ENCODE data around the gene NET1. TPM values are rescaled to one million over a fixed set of nuclear protein-coding genes. Genes with fewer than 3 reads are reported as not detected.
"Not testable (repeated sequence)": the region's sequence is repeated elsewhere in the genome, so short reads cannot be mapped to it uniquely, and the experiment has no call there.

Gene NET1
- total RNA-seq, 1 experiment from 2014 or later = 154 TPM

DNA sequence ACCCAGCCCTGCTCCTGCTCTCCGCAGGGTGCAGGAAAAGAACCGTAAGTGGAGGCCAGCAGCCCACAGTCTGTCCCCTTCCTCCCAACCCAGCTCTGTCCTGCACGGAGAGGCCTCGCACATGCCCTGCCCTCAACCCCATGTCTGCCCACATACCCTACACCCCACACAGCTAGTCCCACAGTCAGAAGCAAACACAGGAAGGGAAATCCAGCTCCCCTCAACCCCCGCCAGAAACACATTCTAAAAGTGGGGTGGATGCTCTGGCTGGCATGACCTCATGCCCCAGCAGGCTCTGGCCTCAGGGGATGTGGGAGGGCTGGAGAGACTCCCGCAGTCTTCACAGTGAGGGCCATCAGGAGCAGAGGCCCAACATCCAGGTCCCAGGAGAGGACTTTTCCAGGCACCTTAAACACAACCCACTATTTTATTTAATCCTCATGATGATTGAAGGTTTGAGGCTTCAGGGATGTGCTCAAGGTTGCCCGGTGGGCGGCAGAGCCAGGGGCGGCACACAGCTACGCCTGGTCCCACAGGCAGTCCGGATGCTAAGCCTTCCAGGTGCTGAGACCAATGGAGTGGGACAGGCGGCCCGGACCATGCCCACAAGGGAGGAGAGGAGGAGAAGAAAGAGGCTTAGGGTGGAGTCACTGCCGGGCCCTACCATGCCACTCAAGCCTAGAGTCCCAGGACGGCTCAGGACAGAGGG is 57.1 kb downstream of the NET1 start:
- peak overlapping the region; percentile 16 for H3K27ac Mint-ChIP-seq (ENCODE audit: unreplicated experiment)
- H3K4me1 Mint-ChIP-seq (ENCODE audit: low read depth, unreplicated experiment) = peaks cover 21% of the 10 kb centered on the region
- intact Hi-C loops (cut with micrococcal nuclease; ENCODE audit: unreplicated experiment) = no loop called here
- peaks cover 7% of the 10 kb centered on the region for H3K27me3 Mint-ChIP-seq (ENCODE audit: unreplicated experiment)
- peaks cover 4% of the 10 kb centered on the region for H3K36me3 Mint-ChIP-seq (ENCODE audit: insufficient read depth, unreplicated experiment)
- DNase-seq = no peak
- no peak overlapping the region for H3K4me3 Mint-ChIP-seq (ENCODE audit: low read depth, unreplicated experiment)
- no TSS peak for BruUV-seq (replicated peaks)
- CTCF ChIA-PET = no interaction called here
- no peaks in the 10 kb centered on the region for H3K9me3 Mint-ChIP-seq (ENCODE audit: low read depth, unreplicated experiment)
- TF ChIP-seq, protein P1, sequence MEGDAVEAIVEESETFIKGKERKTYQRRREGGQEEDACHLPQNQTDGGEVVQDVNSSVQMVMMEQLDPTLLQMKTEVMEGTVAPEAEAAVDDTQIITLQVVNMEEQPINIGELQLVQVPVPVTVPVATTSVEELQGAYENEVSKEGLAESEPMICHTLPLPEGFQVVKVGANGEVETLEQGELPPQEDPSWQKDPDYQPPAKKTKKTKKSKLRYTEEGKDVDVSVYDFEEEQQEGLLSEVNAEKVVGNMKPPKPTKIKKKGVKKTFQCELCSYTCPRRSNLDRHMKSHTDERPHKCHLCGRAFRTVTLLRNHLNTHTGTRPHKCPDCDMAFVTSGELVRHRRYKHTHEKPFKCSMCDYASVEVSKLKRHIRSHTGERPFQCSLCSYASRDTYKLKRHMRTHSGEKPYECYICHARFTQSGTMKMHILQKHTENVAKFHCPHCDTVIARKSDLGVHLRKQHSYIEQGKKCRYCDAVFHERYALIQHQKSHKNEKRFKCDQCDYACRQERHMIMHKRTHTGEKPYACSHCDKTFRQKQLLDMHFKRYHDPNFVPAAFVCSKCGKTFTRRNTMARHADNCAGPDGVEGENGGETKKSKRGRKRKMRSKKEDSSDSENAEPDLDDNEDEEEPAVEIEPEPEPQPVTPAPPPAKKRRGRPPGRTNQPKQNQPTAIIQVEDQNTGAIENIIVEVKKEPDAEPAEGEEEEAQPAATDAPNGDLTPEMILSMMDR (IDR thresholded peaks at IDR 0.05; ENCODE audit: unreplicated experiment) = no peak

DNA sequence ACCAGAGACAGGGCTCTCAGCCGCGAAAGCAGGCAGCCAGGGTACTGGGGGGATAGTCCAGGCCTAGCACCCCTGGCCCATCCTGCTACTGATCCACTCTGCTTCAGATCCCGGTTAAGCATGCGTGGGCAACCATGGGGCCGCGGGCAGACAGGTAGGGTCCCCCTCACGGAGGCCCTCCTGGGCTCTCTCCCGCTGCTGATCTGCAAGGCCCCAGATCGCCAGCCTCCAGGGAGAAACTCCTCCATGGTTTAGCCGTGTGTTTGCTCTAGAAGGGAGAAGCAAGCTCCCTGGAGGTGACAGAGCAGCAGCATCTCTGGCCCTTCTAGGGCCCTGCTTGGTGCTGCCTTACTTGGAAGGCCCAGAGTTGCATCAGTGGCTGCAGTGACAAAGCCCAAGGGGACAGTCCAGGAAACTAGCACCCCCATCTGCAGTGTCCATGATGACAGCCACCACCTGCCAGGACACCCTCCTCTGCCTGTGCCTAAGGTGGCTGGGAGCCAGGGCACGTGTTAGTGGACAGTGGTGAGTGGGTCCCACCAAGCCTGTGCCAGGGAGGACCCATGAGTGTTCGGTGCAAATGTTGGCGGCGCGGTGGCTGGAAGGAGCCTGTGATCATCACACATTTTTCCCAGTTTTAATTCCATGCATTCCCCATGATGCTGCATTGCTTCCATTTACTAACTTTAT is 57.9 kb downstream of the NET1 start:
- Mint-ChIP-seq H3K27me3 (ENCODE audit: unreplicated experiment) (peaks cover 7% of the 10 kb centered on the region), H3K27ac (ENCODE audit: unreplicated experiment) (no peak overlapping the region), H3K4me1 (ENCODE audit: low read depth, unreplicated experiment) (peaks cover 18% of the 10 kb centered on the region), H3K4me3 (ENCODE audit: low read depth, unreplicated experiment) (no peak overlapping the region), H3K36me3 (ENCODE audit: insufficient read depth, unreplicated experiment) (peaks cover 4% of the 10 kb centered on the region), H3K9me3 (ENCODE audit: low read depth, unreplicated experiment) (no peaks in the 10 kb centered on the region)
- no TSS peak for BruUV-seq (replicated peaks)
- CTCF ChIA-PET = no interaction called here
- DNase-seq = no peak
- intact Hi-C loops (cut with micrococcal nuclease; ENCODE audit: unreplicated experiment) = no loop called here
- TF ChIP-seq, protein P1 (IDR thresholded peaks at IDR 0.05; ENCODE audit: unreplicated experiment) = no peak

DNA sequence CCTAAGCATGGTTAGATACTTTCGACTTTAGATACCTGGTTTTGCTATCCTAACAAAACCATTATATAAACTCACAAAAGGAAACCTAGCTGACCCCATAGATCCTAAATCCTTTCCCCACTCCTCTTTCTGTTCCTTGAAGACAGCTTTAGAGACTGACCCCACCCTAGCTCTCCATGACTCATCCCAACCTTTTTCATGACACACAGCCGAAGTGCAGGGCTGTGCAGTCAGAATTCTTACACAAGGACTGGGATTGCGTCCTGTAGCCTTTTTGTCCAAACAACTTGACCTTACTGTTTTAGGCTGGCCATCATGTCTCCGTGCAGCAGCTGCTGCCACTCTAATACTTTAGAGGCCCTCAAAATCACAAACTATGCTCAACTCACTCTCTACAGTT is 62.3 kb downstream of the NET1 start:
- H3K27ac Mint-ChIP-seq (ENCODE audit: unreplicated experiment); H3K36me3 Mint-ChIP-seq (ENCODE audit: insufficient read depth, unreplicated experiment); H3K4me3 Mint-ChIP-seq (ENCODE audit: low read depth, unreplicated experiment); intact Hi-C loops (cut with micrococcal nuclease; ENCODE audit: unreplicated experiment); DNase-seq; CTCF ChIA-PET; H3K9me3 Mint-ChIP-seq (ENCODE audit: low read depth, unreplicated experiment); BruUV-seq (replicated peaks); H3K4me1 Mint-ChIP-seq (ENCODE audit: low read depth, unreplicated experiment); H3K27me3 Mint-ChIP-seq (ENCODE audit: unreplicated experiment): not testable (repeated sequence)

DNA sequence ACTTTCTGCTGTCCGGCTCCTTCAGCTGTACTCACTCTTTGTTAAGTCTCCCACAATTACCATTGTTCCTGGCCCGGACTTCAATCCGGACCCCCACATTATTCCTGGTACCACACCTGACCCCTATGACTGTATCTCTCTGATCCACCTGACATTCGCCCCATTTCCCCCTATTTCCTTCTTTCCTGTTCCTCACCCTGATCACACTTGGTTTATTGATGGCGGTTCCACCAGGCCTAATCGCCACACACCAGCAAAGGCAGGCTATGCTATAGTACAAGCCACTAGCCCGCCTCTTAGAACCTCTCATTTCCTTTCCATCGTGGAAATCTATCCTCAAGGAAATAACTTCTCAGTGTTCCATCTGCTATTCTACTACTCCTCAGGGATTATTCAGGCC is 62.7 kb downstream of the NET1 start:
- H3K4me1 Mint-ChIP-seq (ENCODE audit: low read depth, unreplicated experiment); H3K36me3 Mint-ChIP-seq (ENCODE audit: insufficient read depth, unreplicated experiment); H3K27ac Mint-ChIP-seq (ENCODE audit: unreplicated experiment); DNase-seq; H3K27me3 Mint-ChIP-seq (ENCODE audit: unreplicated experiment); intact Hi-C loops (cut with micrococcal nuclease; ENCODE audit: unreplicated experiment); H3K9me3 Mint-ChIP-seq (ENCODE audit: low read depth, unreplicated experiment); BruUV-seq (replicated peaks); H3K4me3 Mint-ChIP-seq (ENCODE audit: low read depth, unreplicated experiment); CTCF ChIA-PET: not testable (repeated sequence)

DNA sequence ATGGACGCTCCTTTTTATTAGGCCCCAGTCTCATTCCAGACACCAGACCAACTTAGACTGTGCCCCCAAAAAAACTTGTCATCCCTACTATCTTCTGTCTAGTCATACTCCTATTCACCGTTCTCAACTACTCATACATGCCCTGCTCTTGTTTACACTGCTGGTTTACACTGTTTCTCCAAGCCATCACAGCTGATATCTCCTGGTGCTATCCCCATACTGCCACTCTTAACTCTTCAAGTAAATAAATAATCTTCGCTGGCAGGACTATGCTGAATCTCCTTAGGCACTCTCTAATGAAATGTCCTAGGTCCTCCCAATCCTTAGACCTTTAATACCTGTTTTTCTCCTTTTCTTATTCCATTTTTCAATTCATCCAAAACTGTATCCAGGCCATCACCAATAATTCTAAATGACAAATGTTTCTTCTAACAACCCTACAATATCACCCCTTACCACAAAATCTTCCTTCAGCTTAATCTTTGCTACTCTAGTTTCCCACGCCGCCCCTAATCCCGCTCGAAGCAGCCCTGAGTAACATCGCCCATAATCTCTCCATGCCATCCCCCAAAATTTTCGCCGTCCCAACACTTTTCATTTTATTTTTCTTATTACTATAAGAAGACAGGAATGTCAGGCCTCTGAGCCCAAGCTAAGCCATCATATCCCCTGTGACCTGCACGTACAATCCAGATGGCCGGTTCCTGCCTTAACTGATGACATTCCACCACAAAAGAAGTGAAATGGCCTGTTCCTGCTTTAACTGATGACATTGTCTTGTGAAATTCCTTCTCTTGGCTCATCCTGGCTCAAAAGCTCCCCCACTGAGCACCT is 63.8 kb downstream of the NET1 start:
- H3K4me1 Mint-ChIP-seq (ENCODE audit: low read depth, unreplicated experiment); intact Hi-C loops (cut with micrococcal nuclease; ENCODE audit: unreplicated experiment); BruUV-seq (replicated peaks); H3K9me3 Mint-ChIP-seq (ENCODE audit: low read depth, unreplicated experiment); H3K4me3 Mint-ChIP-seq (ENCODE audit: low read depth, unreplicated experiment); DNase-seq; H3K27me3 Mint-ChIP-seq (ENCODE audit: unreplicated experiment); H3K27ac Mint-ChIP-seq (ENCODE audit: unreplicated experiment); CTCF ChIA-PET; H3K36me3 Mint-ChIP-seq (ENCODE audit: insufficient read depth, unreplicated experiment): not testable (repeated sequence)

All from Calu3 (cell line).